ENCODE data around the gene PPY. TPM values are rescaled to one million over a fixed set of nuclear protein-coding genes. Genes with fewer than 3 reads are reported as not detected.

Gene PPY
- total RNA-seq, 1 donor from 2014 or later, result not detected

GRCh38 chr17:43906951-43907424, 35.3 kb downstream of the PPY start:
- H3K4me1 Mint-ChIP-seq (ENCODE audit: low read depth), result peaks cover 19% of the 10 kb centered on the region
- DNase-seq (ENCODE audit: low spot score), result no peak
- H3K27ac Mint-ChIP-seq (ENCODE audit: unreplicated experiment), result peak overlapping the region; percentile 70
- H3K36me3 Mint-ChIP-seq (ENCODE audit: low read depth), result no peaks in the 10 kb centered on the region
- H3K27me3 Mint-ChIP-seq (ENCODE audit: low read depth), result no peaks in the 10 kb centered on the region
- no peak for TF ChIP-seq CTCF (IDR thresholded peaks at IDR 0.05)
- H3K9me3 Mint-ChIP-seq (ENCODE audit: low read depth), result no peaks in the 10 kb centered on the region
- peak overlapping the region; percentile 83 for H3K4me3 Mint-ChIP-seq (ENCODE audit: unreplicated experiment)

- Mint-ChIP-seq H3K4me1 (ENCODE audit: low read depth) (peaks cover 21% of the 10 kb centered on the region), H3K36me3 (ENCODE audit: low read depth) (no peaks in the 10 kb centered on the region), H3K9me3 (ENCODE audit: low read depth) (no peaks in the 10 kb centered on the region), H3K27ac (ENCODE audit: unreplicated experiment) (peak overlapping the region; percentile 69), H3K4me3 (ENCODE audit: unreplicated experiment) (peak overlapping the region; percentile 83), H3K27me3 (ENCODE audit: low read depth) (no peaks in the 10 kb centered on the region)
- DNase-seq (ENCODE audit: low spot score), result no peak
- no peak for TF ChIP-seq CTCF (IDR thresholded peaks at IDR 0.05)
These were observed 36.1 kb downstream of the PPY start for GRCh38 chr17:43905985-43906852.

DNA sequence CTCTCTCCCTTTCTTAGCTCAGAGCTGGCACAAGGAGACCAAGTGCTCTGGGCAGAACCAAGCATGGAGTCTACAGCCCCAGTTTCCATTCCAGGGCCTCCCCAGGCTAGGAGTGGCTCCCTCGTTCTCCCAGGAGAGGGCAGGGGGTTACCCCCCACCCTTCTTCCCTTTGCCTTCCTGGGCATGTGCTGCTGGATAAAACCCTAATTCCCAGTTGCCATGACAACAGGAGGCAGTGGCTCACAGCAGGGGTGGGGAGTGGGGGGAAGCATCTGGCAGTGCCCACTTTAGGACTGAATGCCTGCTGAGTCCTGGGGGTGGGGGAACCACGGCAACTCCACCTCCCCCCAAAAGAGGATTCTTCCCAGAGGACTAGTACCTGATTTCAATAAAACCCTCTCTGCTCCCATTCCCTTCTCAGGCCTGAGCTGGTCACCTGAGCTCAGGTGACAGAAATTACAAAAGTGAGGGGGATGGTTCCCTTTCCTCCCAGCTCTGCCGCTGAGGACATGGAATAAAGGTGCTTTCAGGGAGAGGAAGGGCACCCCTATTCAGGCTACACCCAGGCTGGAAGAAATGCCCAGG, 36.8 kb downstream of the PPY start:
- H3K27me3 Mint-ChIP-seq (ENCODE audit: low read depth), result no peaks in the 10 kb centered on the region
- H3K4me3 Mint-ChIP-seq (ENCODE audit: unreplicated experiment), result no peak overlapping the region
- TF ChIP-seq CTCF (IDR thresholded peaks at IDR 0.05), result no peak
- H3K9me3 Mint-ChIP-seq (ENCODE audit: low read depth), result no peaks in the 10 kb centered on the region
- no peaks in the 10 kb centered on the region for H3K36me3 Mint-ChIP-seq (ENCODE audit: low read depth)
- no peak overlapping the region for H3K27ac Mint-ChIP-seq (ENCODE audit: unreplicated experiment)
- peaks cover 28% of the 10 kb centered on the region for H3K4me1 Mint-ChIP-seq (ENCODE audit: low read depth)
- DNase-seq (ENCODE audit: low spot score), result no peak

DNA sequence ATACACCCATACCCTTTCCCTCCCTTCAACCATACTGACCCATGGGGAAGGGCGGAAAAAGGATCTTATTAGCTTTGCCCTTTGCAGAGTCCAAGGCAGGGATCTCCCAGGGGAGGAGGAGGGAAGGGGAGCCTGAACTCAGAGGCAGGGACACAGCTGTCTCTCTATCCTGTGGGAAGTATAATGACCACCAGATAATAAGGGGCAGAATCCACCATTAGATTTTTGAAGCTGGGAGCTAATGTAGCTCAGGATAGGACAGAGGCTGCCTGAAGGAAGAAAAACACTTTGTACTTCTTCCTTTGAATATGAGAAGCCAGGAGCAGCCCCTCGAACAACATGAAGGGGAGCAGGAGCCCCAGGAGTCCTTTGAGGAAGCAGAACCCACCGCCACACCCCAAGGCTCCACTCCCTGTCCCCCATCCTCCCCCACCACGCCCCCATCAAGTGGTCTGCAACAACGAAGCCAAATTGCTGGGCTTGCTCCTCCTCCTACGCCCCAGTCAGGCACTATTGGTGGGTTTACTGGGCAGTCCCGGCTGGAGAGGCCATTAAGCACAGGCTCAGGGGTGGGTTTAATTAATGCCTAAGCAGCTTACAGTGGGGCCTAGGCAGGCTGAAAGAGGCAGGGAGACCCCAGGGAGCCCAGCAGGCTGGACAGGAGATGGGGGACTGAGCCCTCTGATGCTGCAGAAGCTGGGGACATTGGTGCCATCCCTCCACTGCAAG, 40.3 kb downstream of the PPY start:
- TF ChIP-seq CTCF (IDR thresholded peaks at IDR 0.05), result no peak
- Mint-ChIP-seq H3K27ac (ENCODE audit: unreplicated experiment) (no peak overlapping the region), H3K36me3 (ENCODE audit: low read depth) (peaks cover 5% of the 10 kb centered on the region), H3K4me1 (ENCODE audit: low read depth) (peaks cover 25% of the 10 kb centered on the region), H3K9me3 (ENCODE audit: low read depth) (no peaks in the 10 kb centered on the region), H3K27me3 (ENCODE audit: low read depth) (no peaks in the 10 kb centered on the region), H3K4me3 (ENCODE audit: unreplicated experiment) (no peak overlapping the region)
- DNase-seq (ENCODE audit: low spot score), result no peak

Data from chondrocyte (in vitro differentiated cells).